GM23338 (cell line): ENCODE measurements around the gene DPYD. TPM values are rescaled to one million over a fixed set of nuclear protein-coding genes. Genes with fewer than 3 reads are reported as not detected.

Experiments used
- ATAC-seq: fragments of 200-7000 bp; cut with Tn5 transposase; 3 replicates; pipeline ENCODE4 v1.9.1; 2020
- DNase-seq: peaks from one replicate; pipeline ENCODE4 v3.0.0-alpha.2; 2015; ENCODE audit warnings: low spot score
- H2AFZ ChIP-seq: fragments of 200-600 bp; sonication (generic); 2 replicates; pipeline ENCODE4 v1.8.0; 2016; ENCODE audit warnings: antibody characterized with exemption, mild to moderate bottlenecking, moderate library complexity
- H3F3A ChIP-seq: fragments of 200-600 bp; sonication (generic); replicated peaks from 2 replicates; pipeline ENCODE4 v1.8.0; 2017; ENCODE audit warnings: antibody characterized with exemption, mixed run types, low read depth
- H3K27ac ChIP-seq: fragments of 200-600 bp; sonication (generic); 2 replicates; pipeline ENCODE4 v1.6.1; 2016; ENCODE audit warnings: low read depth
- H3K27me3 ChIP-seq: fragments of 200-600 bp; sonication (generic); 2 replicates; pipeline ENCODE4 v1.8.0; 2016; ENCODE audit warnings: mild to moderate bottlenecking, mixed run types, moderate library complexity; ENCODE audit not compliant: insufficient read depth
- H3K36me3 ChIP-seq: fragments of 200-600 bp; sonication (generic); 2 replicates; pipeline ENCODE4 v1.8.0; 2016; ENCODE audit warnings: mild to moderate bottlenecking; ENCODE audit not compliant: insufficient read depth
- H3K4me1 ChIP-seq: fragments of 200-600 bp; sonication (generic); 2 replicates; pipeline ENCODE4 v1.8.0; 2016; ENCODE audit warnings: mild to moderate bottlenecking, moderate library complexity; ENCODE audit not compliant: insufficient read depth
- H3K4me2 ChIP-seq: fragments of 200-600 bp; sonication (generic); 2 replicates; pipeline ENCODE4 v1.7.1; 2017; ENCODE audit warnings: mixed run types
- H3K4me3 ChIP-seq: fragments of 200-600 bp; sonication (generic); 2 replicates; pipeline ENCODE4 v1.6.1; 2016; ENCODE audit warnings: mixed run types
- H3K79me2 ChIP-seq: fragments of 200-600 bp; sonication (generic); replicated peaks from 2 replicates; pipeline ENCODE4 v1.8.0; 2017; ENCODE audit warnings: mild to moderate bottlenecking; ENCODE audit not compliant: insufficient read depth
- H3K9me2 ChIP-seq: fragments of 200-600 bp; sonication (generic); 2 replicates; pipeline ENCODE4 v1.8.0; 2017; ENCODE audit not compliant: insufficient read depth
- H4K20me1 ChIP-seq: fragments of 200-600 bp; sonication (generic); replicated peaks from 2 replicates; pipeline ENCODE4 v1.8.0; 2017; ENCODE audit warnings: mild to moderate bottlenecking; ENCODE audit not compliant: insufficient read depth
- H3K27ac Mint-ChIP-seq: 2 replicates; pipeline ENCODE4 v1.8.0; 2020; ENCODE audit warnings: inconsistent platforms, mild to moderate bottlenecking, moderate library complexity, mixed read lengths
- H3K27me3 Mint-ChIP-seq: 3 replicates; pipeline ENCODE4 v1.8.0; 2022; ENCODE audit warnings: low read depth, mild to moderate bottlenecking, moderate library complexity, mixed read lengths, inconsistent platforms; ENCODE audit not compliant: insufficient read depth, poor library complexity
- H3K36me3 Mint-ChIP-seq: 3 replicates; pipeline ENCODE4 v1.8.0; 2021; ENCODE audit warnings: low read depth, mild to moderate bottlenecking, inconsistent platforms, moderate library complexity, mixed read lengths
- H3K4me1 Mint-ChIP-seq: 3 replicates; pipeline ENCODE4 v1.8.0; 2020; ENCODE audit warnings: mild to moderate bottlenecking, inconsistent platforms, mixed read lengths
- H3K4me3 Mint-ChIP-seq: 3 replicates; pipeline ENCODE4 v1.8.0; 2021; ENCODE audit warnings: moderate library complexity, mild to moderate bottlenecking, inconsistent platforms, mixed read lengths
- H3K9me3 Mint-ChIP-seq: 3 replicates; pipeline ENCODE4 v1.8.0; 2020; ENCODE audit warnings: moderate library complexity, mild to moderate bottlenecking, inconsistent platforms, mixed read lengths
- CREB1 ChIP-seq: fragments of 250-450 bp; sonication (Bioruptor Pico); IDR thresholded peaks from 2 replicates; pipeline ENCODE4 v1.5.0; 2020; ENCODE audit warnings: low read depth, mild to moderate bottlenecking, moderate library complexity
- CTCF ChIP-seq, 2 experiments: fragments of 200-600 bp in 1 of 2; sonication (generic) in 1 of 2; conservative IDR thresholded peaks; 2 replicates each; pipeline versions ENCODE4 v1.5.1 to v1.6.1; 2016 to 2017; ENCODE audit warnings: antibody characterized with exemption in 2 of 2, low read depth in 2 of 2, mild to moderate bottlenecking in 2 of 2, moderate library complexity in 1 of 2
- ETS1 ChIP-seq: IDR thresholded peaks from 2 replicates; pipeline ENCODE4 v1.6.1; 2016; ENCODE audit warnings: antibody characterized with exemption
- EZH2 ChIP-seq: fragments of 200-600 bp; sonication (generic); IDR thresholded peaks from one replicate; pipeline ENCODE4 v1.8.0; 2017; ENCODE audit warnings: antibody characterized with exemption, mild to moderate bottlenecking, low read depth; ENCODE audit not compliant: unreplicated experiment
- EZH2phosphoT487 ChIP-seq: fragments of 200-600 bp; sonication (generic); IDR thresholded peaks from one replicate; pipeline ENCODE4 v1.8.1; 2018; ENCODE audit warnings: antibody characterized with exemption; ENCODE audit not compliant: unreplicated experiment
- JUNB ChIP-seq: IDR thresholded peaks from one replicate; pipeline ENCODE4 v1.6.1; 2016; ENCODE audit warnings: antibody characterized with exemption; ENCODE audit not compliant: unreplicated experiment
- NANOG ChIP-seq: IDR thresholded peaks from 2 replicates; pipeline ENCODE4 v1.6.1; 2016; ENCODE audit warnings: antibody characterized with exemption, borderline replicate concordance
- POLR2AphosphoS5 ChIP-seq: IDR thresholded peaks from 2 replicates; pipeline ENCODE4 v1.6.1; 2016; ENCODE audit warnings: antibody characterized with exemption, low read depth
- REST ChIP-seq: IDR thresholded peaks from one replicate; pipeline ENCODE4 v1.6.1; 2018; ENCODE audit warnings: antibody characterized with exemption; ENCODE audit not compliant: unreplicated experiment
- STAT1 ChIP-seq: IDR thresholded peaks from one replicate; pipeline ENCODE4 v1.6.1; 2016; ENCODE audit warnings: antibody characterized with exemption; ENCODE audit not compliant: unreplicated experiment
- ZNF114 ChIP-seq: fragments of 250-450 bp; sonication (Bioruptor Pico); IDR thresholded peaks from 2 replicates; pipeline ENCODE4 v1.5.0; 2020; ENCODE audit warnings: mild to moderate bottlenecking, moderate library complexity
- ZNF331 ChIP-seq: fragments of 250-450 bp; sonication (Bioruptor Pico); IDR thresholded peaks from 2 replicates; pipeline ENCODE4 v1.5.0; 2020; ENCODE audit warnings: low read depth, mild to moderate bottlenecking, moderate library complexity
- polyA plus RNA-seq: library from polyadenylated mRNA; unstranded; fragments of >200 nt; fragmentation: Nextera tagmentation; extraction: Ambion mirVana; gene quantifications from 2 replicates; pipeline ENCODE4 v1.2.1, GENCODE V29; 2016
- total RNA-seq: library from RNA; depleted of rRNA; stranded (reverse); fragments of >200 nt; shearing (Covaris generic); gene quantifications from 2 replicates; pipeline ENCODE4 v1.2.3, GENCODE V29; 2014
- TF ChIP-seq, protein P1 (sequence below): fragments of 250-450 bp; sonication (Bioruptor Pico); IDR thresholded peaks from 2 replicates; pipeline ENCODE4 v1.5.0; 2020; ENCODE audit warnings: mild to moderate bottlenecking, moderate library complexity

Gene DPYD
- total and polyA plus RNA-seq, 2 experiments from 2014 or later: 0.50 to 1.6 TPM

GRCh38 chr1:97730271-97730670 is 190.6 kb downstream of the DPYD start:
- Histone ChIP-seq H3K36me3 (no peaks in the 10 kb centered on the region), H3K4me3 (no peak overlapping the region), H4K20me1 (no peaks in the 10 kb centered on the region), H3K79me2 (no peaks in the 10 kb centered on the region), H3K4me1 (no peaks in the 10 kb centered on the region), H3K4me2 (no peak overlapping the region), H2AFZ (no peak overlapping the region), H3F3A (no peaks in the 10 kb centered on the region), H3K27ac (no peak overlapping the region), H3K9me2 (no peaks in the 10 kb centered on the region), H3K27me3 (no peaks in the 10 kb centered on the region)
- TF ChIP-seq CTCF (conservative IDR thresholded peaks at IDR 0.05; ENCODE audit: low read depth in 2 of 2) (no peak), JUNB (no peak), NANOG (no peak), ZNF114 (CRISPR knock-in tag) (no peak), STAT1 (no peak), POLR2AphosphoS5 (no peak), EZH2phosphoT487 (no peak), ZNF331 (CRISPR knock-in tag) (no peak), ETS1 (no peak), CREB1 (CRISPR knock-in tag) (no peak), REST (no peak), EZH2 (no peak)
- TF ChIP-seq, protein P1, sequence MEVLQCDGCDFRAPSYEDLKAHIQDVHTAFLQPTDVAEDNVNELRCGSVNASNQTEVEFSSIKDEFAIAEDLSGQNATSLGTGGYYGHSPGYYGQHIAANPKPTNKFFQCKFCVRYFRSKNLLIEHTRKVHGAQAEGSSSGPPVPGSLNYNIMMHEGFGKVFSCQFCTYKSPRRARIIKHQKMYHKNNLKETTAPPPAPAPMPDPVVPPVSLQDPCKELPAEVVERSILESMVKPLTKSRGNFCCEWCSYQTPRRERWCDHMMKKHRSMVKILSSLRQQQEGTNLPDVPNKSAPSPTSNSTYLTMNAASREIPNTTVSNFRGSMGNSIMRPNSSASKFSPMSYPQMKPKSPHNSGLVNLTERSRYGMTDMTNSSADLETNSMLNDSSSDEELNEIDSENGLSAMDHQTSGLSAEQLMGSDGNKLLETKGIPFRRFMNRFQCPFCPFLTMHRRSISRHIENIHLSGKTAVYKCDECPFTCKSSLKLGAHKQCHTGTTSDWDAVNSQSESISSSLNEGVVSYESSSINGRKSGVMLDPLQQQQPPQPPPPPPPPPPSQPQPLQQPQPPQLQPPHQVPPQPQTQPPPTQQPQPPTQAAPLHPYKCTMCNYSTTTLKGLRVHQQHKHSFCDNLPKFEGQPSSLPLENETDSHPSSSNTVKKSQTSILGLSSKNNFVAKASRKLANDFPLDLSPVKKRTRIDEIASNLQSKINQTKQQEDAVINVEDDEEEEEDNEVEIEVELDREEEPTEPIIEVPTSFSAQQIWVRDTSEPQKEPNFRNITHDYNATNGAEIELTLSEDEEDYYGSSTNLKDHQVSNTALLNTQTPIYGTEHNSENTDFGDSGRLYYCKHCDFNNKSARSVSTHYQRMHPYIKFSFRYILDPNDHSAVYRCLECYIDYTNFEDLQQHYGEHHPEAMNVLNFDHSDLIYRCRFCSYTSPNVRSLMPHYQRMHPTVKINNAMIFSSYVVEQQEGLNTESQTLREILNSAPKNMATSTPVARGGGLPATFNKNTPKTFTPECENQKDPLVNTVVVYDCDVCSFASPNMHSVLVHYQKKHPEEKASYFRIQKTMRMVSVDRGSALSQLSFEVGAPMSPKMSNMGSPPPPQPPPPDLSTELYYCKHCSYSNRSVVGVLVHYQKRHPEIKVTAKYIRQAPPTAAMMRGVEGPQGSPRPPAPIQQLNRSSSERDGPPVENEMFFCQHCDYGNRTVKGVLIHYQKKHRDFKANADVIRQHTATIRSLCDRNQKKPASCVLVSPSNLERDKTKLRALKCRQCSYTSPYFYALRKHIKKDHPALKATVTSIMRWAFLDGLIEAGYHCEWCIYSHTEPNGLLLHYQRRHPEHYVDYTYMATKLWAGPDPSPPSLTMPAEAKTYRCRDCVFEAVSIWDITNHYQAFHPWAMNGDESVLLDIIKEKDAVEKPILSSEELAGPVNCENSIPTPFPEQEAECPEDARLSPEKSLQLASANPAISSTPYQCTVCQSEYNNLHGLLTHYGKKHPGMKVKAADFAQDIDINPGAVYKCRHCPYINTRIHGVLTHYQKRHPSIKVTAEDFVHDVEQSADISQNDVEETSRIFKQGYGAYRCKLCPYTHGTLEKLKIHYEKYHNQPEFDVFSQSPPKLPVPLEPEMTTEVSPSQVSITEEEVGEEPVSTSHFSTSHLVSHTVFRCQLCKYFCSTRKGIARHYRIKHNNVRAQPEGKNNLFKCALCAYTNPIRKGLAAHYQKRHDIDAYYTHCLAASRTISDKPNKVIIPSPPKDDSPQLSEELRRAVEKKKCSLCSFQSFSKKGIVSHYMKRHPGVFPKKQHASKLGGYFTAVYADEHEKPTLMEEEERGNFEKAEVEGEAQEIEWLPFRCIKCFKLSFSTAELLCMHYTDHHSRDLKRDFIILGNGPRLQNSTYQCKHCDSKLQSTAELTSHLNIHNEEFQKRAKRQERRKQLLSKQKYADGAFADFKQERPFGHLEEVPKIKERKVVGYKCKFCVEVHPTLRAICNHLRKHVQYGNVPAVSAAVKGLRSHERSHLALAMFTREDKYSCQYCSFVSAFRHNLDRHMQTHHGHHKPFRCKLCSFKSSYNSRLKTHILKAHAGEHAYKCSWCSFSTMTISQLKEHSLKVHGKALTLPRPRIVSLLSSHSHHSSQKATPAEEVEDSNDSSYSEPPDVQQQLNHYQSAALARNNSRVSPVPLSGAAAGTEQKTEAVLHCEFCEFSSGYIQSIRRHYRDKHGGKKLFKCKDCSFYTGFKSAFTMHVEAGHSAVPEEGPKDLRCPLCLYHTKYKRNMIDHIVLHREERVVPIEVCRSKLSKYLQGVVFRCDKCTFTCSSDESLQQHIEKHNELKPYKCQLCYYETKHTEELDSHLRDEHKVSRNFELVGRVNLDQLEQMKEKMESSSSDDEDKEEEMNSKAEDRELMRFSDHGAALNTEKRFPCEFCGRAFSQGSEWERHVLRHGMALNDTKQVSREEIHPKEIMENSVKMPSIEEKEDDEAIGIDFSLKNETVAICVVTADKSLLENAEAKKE: no peak
- no peak for ATAC-seq
- Mint-ChIP-seq H3K27me3 (no peaks in the 10 kb centered on the region), H3K4me1 (no peaks in the 10 kb centered on the region), H3K27ac (no peak overlapping the region), H3K36me3 (no peaks in the 10 kb centered on the region), H3K9me3 (no peaks in the 10 kb centered on the region), H3K4me3 (no peak overlapping the region)
- no peak for DNase-seq
